ENCODE measurements around the gene POLA1.

- no peak for TF ChIP-seq CTCF (IDR thresholded peaks at IDR 0.05; ENCODE audit: poor library complexity)
- no peak for TF ChIP-seq EZH2phosphoT487 (IDR thresholded peaks at IDR 0.05; ENCODE audit: low read depth, severe bottlenecking, unreplicated experiment)
Measured at GRCh38 chrX:24963823-24964222, 270.1 kb downstream of the POLA1 start.

Data from hepatocyte (in vitro differentiated cells).